ENCODE data around the gene KRTAP12-4.
"Not testable (repeated sequence)": the region's sequence is repeated elsewhere in the genome, so short reads cannot be mapped to it uniquely, and the experiment has no call there.

Gene KRTAP12-4

GRCh38 chr21:44644878-44645277, 9.6 kb downstream of the KRTAP12-4 start:
- TF ChIP-seq CTCF (IDR thresholded peaks at IDR 0.05; ENCODE audit: low read depth, low read length, missing control alignments), result no peak
- DNase-seq (ENCODE audit: extremely low read depth, low read depth), result no peak
- no peak overlapping the region for H3K4me3 ChIP-seq (replicated peaks; ENCODE audit: low read depth, low read length)

- no peak for DNase-seq (ENCODE audit: extremely low read depth, low read depth)
- no peak overlapping the region for H3K4me3 ChIP-seq (replicated peaks; ENCODE audit: low read depth, low read length)
- TF ChIP-seq CTCF (IDR thresholded peaks at IDR 0.05; ENCODE audit: low read depth, low read length, missing control alignments), result no peak
Measured at GRCh38 chr21:44643741-44644310, 10.6 kb downstream of the KRTAP12-4 start.

- no peak for DNase-seq (ENCODE audit: extremely low read depth, low read depth)
- H3K4me3 ChIP-seq (replicated peaks; ENCODE audit: low read depth, low read length), result no peak overlapping the region
- TF ChIP-seq CTCF (IDR thresholded peaks at IDR 0.05; ENCODE audit: low read depth, low read length, missing control alignments), result no peak
Measured at GRCh38 chr21:44640761-44641160, 13.7 kb downstream of the KRTAP12-4 start.

GRCh38 chr21:44639331-44639655, 15.2 kb downstream of the KRTAP12-4 start:
- DNase-seq (ENCODE audit: extremely low read depth, low read depth), result no peak
- no peak for TF ChIP-seq CTCF (IDR thresholded peaks at IDR 0.05; ENCODE audit: low read depth, low read length, missing control alignments)
- no peak overlapping the region for H3K4me3 ChIP-seq (replicated peaks; ENCODE audit: low read depth, low read length)

GRCh38 chr21:44638506-44639330, 15.7 kb downstream of the KRTAP12-4 start:
- not testable (repeated sequence) for DNase-seq (ENCODE audit: extremely low read depth, low read depth); H3K4me3 ChIP-seq (replicated peaks; ENCODE audit: low read depth, low read length)

GRCh38 chr21:44637851-44638348, 16.6 kb downstream of the KRTAP12-4 start:
- not testable (repeated sequence) for H3K4me3 ChIP-seq (replicated peaks; ENCODE audit: low read depth, low read length); DNase-seq (ENCODE audit: extremely low read depth, low read depth)

- H3K4me3 ChIP-seq (replicated peaks; ENCODE audit: low read depth, low read length), result no peak within 1 kb of the TSS
- no peak for TF ChIP-seq CTCF (IDR thresholded peaks at IDR 0.05; ENCODE audit: low read depth, low read length, missing control alignments)
- no peak for DNase-seq (ENCODE audit: extremely low read depth, low read depth)
Measured at GRCh38 chr21:44637018-44637850, 17.2 kb downstream of the KRTAP12-4 start, which contains the start of gene KRTAP10-10. Gene KRTAP10-10, plus strand, starts transcription at chr21:44637356. Its CDS starts 62 bp downstream, at chr21:44637418.

All from HFF-Myc (cell line).